Choroid plexus epithelial cell (primary cell): Measurements from ENCODE around the gene HMGB1.
"Not testable (repeated sequence)": the region's sequence is repeated elsewhere in the genome, so short reads cannot be mapped to it uniquely, and the experiment has no call there.

Experiments
- DNase-seq: peaks from one replicate; pipeline ENCODE4 v3.0.0-alpha.2; 2010; ENCODE audit warnings: low read depth
- H3K4me3 ChIP-seq: 2 replicates; pipeline ENCODE4 v1.5.1; 2011; ENCODE audit warnings: low read depth, mild to moderate bottlenecking, control low read depth, low read length, moderate library complexity
- TF ChIP-seq, protein P1 (sequence below): conservative IDR thresholded peaks from 2 replicates; pipeline ENCODE4 v1.5.1; 2011; ENCODE audit warnings: low read depth, mild to moderate bottlenecking, control low read depth, inconsistent platforms, low read length, moderate library complexity

The HMGB1 gene

DNA sequence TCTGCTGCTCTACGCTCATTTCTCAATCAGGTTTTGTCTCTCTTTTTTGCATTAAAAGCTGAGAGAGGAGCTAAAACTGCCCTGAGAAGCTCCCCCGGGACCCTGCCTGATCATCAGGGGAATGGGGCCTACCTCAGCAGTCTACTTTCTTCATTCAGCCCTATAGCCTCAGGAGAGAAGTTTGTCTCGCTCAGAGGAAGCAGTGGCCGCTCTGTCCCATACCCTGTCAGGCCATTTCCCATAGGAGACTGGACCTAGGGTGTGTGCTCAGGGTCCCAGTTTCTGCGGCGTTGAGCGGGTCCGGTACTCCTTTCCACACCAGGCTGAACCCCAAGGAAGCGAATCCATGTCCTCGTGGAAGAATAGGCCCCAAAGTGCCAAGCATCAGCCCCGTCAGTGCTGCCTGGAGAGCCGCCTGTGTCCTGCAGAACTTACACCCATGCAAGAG, 21.8 kb downstream of the HMGB1 start:
- H3K4me3 ChIP-seq = no peak overlapping the region
- TF ChIP-seq, protein P1, sequence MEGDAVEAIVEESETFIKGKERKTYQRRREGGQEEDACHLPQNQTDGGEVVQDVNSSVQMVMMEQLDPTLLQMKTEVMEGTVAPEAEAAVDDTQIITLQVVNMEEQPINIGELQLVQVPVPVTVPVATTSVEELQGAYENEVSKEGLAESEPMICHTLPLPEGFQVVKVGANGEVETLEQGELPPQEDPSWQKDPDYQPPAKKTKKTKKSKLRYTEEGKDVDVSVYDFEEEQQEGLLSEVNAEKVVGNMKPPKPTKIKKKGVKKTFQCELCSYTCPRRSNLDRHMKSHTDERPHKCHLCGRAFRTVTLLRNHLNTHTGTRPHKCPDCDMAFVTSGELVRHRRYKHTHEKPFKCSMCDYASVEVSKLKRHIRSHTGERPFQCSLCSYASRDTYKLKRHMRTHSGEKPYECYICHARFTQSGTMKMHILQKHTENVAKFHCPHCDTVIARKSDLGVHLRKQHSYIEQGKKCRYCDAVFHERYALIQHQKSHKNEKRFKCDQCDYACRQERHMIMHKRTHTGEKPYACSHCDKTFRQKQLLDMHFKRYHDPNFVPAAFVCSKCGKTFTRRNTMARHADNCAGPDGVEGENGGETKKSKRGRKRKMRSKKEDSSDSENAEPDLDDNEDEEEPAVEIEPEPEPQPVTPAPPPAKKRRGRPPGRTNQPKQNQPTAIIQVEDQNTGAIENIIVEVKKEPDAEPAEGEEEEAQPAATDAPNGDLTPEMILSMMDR = no peak
- DNase-seq = no peak

DNA sequence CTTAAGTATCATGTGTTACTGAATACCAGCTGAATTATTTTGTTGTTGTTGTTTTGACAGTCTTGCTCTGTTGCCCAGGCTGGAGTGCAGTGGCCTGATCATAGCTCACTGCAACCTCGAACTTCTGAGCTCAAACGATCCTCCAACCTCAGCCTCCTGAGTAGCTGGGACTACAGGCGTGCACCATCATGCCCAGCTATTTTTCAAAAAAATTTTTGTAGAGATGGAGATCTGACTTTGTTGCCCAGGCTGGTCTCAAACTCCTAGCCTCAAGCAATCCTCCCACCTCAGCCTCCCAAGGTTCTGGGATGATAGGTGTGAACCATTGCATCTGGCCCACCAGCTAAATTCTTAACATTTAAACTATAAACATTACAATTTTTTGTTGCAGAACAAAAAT, 22.2 kb downstream of the HMGB1 start:
- H3K4me3 ChIP-seq = not testable (repeated sequence)

DNA sequence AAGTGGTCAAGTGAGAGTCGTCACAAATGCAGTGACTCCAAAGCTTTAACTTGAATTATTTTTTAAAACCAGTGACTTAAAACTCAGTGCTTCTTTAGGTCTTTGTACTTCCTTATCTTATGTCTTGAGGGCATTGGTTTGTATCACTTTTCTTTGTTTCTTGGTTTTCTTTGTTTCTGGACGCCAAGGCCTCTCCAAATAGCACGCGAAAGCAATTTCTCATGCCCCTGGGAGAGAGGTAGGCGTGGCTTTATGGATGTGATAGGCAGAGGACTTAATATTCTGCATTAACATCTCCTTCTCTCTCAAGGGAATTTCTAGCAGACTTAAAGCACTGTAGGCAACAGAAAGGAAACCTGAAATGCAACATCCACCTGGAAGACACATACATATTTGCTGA, 22.8 kb downstream of the HMGB1 start:
- TF ChIP-seq, protein P1 = no peak
- no peak for DNase-seq
- no peak overlapping the region for H3K4me3 ChIP-seq

More for the DNA sequence above, 22.2 kb downstream of the HMGB1 start:
- not testable (repeated sequence) for DNase-seq

DNA sequence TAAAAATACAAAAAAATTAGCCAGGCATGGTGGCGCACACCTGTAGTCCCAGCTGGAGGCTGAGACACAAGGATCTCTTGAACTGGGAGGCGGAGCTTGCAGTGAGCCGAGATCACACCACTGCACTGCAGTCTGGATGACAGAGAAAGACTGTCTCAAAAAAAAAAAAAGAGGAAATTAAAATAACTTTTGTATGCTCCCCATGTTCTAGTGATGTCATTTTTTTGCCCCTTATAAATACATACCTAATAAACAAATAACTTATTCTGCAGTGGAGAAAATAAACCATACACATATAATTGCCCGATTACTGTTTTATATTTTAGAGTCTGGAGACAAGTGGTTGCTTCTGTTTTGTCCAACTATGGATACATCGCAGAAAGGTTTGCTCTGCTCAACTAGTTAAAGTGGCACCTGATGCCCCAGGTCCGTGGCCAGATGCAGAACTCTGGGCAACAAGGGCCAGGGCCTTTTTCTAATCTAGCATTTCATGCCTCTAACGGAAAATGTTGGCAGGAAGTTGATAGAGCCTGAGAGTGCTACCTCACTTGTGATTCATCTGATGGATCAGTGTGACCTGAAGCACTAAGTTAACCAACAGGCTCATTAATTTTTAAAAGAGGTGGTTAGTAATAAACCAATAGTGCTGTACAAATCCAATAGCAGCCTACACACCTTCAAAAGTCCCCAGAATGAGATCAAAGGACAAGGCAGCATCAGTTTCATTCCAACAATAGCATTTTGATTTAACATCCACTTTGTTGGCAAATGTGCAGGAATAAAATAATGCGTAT, 24.6 kb downstream of the HMGB1 start:
- TF ChIP-seq, protein P1 = no peak
- H3K4me3 ChIP-seq = no peak overlapping the region
- no peak for DNase-seq

DNA sequence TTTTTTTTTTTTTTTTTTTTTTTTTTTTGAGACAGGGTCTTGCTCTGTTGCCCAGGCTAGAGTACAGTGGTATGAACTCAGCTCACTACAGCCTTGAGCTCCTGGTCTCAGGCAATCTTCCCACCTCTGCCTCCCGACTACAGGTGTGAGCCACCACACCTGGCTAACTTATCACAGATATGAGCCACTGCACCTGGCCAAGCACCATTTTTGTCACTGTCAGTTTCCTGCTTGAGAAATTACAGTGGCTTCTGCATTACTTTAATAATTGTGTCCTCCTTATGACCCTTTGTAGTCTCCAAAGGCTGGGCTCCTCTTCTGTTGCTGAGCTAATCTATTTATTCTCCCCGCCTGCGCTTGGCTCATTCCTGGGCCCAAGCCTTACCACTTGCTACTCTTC, 27.4 kb downstream of the HMGB1 start:
- TF ChIP-seq, protein P1 = no peak
- no peak overlapping the region for H3K4me3 ChIP-seq
- no peak for DNase-seq

DNA sequence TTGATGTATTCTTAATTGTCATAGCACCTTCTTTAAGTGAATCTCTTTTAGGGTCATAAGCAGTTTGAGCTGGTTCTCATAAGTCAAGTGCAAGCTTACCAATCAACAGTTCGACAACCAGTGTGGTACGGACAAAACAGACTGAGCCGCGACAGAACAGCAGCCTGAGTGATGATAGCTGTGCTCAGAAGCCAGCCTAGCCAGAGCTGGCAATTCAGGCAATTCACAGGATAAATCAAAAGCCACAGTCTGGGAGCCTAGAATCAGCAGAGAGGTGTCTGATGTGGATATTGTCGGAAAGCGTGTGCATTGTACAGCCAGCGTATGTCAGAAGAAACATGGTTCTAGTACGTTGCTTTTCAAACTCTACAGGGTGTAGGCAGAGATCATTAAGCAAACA, 28.6 kb downstream of the HMGB1 start:
- TF ChIP-seq, protein P1 = no peak
- no peak overlapping the region for H3K4me3 ChIP-seq
- DNase-seq = no peak

DNA sequence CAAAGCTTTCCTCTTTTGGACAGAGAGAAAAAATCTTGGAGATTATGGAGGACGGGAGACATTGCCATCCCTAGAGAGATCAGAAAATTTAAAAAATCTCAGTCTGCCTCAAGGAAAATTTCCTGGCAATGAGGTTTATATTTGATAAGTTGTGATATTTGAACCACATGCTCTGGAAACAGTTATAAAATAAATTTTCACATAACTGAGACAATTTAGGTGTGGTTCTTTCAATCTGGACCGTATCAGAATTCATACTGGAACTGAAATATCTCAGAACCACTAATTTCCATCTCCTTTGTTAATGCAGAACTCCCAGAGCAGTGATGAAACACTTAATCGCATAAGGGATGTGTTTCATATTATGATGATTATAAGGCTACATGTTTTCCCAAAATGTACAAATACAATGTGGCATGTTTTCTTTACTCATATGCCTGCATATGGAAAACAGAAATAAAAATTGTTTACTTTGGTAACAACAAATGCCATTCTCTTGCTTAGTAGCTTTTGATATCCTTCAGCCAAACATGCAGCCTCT, 29.8 kb downstream of the HMGB1 start:
- DNase-seq = no peak
- TF ChIP-seq, protein P1 = no peak
- no peak overlapping the region for H3K4me3 ChIP-seq
